Endometrium (tissue), 2 donors: Measurements from ENCODE around the gene ADAM17.
"Not testable (repeated sequence)": the region's sequence is repeated elsewhere in the genome, so short reads cannot be mapped to it uniquely, and the experiment has no call there.

Experiments used
- FAIRE-seq: peaks from 2 replicates; lab custom pipeline; 2012; peaks lifted over from hg19 to GRCh38; lab: Jason Lieb, UNC
- donor health status: control.
- donor health status: control.

Gene ADAM17

GRCh38 chr2:9519250-9519649 lies 36.4 kb downstream of the ADAM17 start:
- FAIRE-seq = no peak

GRCh38 chr2:9518780-9519179 lies 36.9 kb downstream of the ADAM17 start:
- FAIRE-seq = no peak

- no peak for FAIRE-seq
Observed at GRCh38 chr2:9518163-9518562, 37.5 kb downstream of the ADAM17 start.

- no peak for FAIRE-seq
Observed at GRCh38 chr2:9517118-9517782, 38.4 kb downstream of the ADAM17 start.

- FAIRE-seq = not testable (repeated sequence)
Observed at GRCh38 chr2:9513946-9514345, 41.7 kb downstream of the ADAM17 start.

- no peak for FAIRE-seq
Observed at GRCh38 chr2:9508931-9509330, 46.7 kb downstream of the ADAM17 start.

GRCh38 chr2:9498210-9498609 lies 57.4 kb downstream of the ADAM17 start:
- FAIRE-seq = no peak

GRCh38 chr2:9497017-9497416 lies 58.6 kb downstream of the ADAM17 start:
- no peak for FAIRE-seq

- no peak for FAIRE-seq
Observed at GRCh38 chr2:9494081-9494480, 61.5 kb downstream of the ADAM17 start.

- FAIRE-seq = no peak
Observed at GRCh38 chr2:9493478-9493877, 62.2 kb downstream of the ADAM17 start.

- no peak for FAIRE-seq
Observed at GRCh38 chr2:9492927-9493326, 62.7 kb downstream of the ADAM17 start.

- no peak for FAIRE-seq
Observed at GRCh38 chr2:9490789-9491188, 64.8 kb downstream of the ADAM17 start.

- FAIRE-seq = no peak
Observed at GRCh38 chr2:9488583-9489547, 66.8 kb downstream of the ADAM17 start.

GRCh38 chr2:9484533-9484932 lies 71.1 kb downstream of the ADAM17 start:
- no peak for FAIRE-seq

GRCh38 chr2:9483107-9483506 lies 72.5 kb downstream of the ADAM17 start:
- FAIRE-seq = no peak

GRCh38 chr2:9480157-9480556 lies 75.5 kb downstream of the ADAM17 start:
- no peak for FAIRE-seq

GRCh38 chr2:9478526-9478925 lies 77.1 kb downstream of the ADAM17 start:
- no peak for FAIRE-seq

- no peak for FAIRE-seq
Observed at GRCh38 chr2:9477914-9478313, 77.7 kb downstream of the ADAM17 start.

- no peak for FAIRE-seq
Observed at GRCh38 chr2:9474361-9475057, 81.1 kb downstream of the ADAM17 start, which contains the start of gene IAH1. Gene IAH1, plus strand, starts transcription at chr2:9474551. Its CDS starts 16 bp downstream, at chr2:9474567.

- no peak for FAIRE-seq
Observed at GRCh38 chr2:9473985-9474360, 81.7 kb downstream of the ADAM17 start.

GRCh38 chr2:9473308-9473984 lies 82.2 kb downstream of the ADAM17 start:
- no peak for FAIRE-seq

GRCh38 chr2:9472511-9472910 lies 83.1 kb downstream of the ADAM17 start:
- no peak for FAIRE-seq
